ENCODE results near the gene DGKI. TPM values are rescaled to one million over a fixed set of nuclear protein-coding genes. Genes with fewer than 3 reads are reported as not detected.

The DGKI gene
- total and polyA plus RNA-seq, 2 experiments from 2014 or later, result 0.16 to 1.0 TPM

DNA sequence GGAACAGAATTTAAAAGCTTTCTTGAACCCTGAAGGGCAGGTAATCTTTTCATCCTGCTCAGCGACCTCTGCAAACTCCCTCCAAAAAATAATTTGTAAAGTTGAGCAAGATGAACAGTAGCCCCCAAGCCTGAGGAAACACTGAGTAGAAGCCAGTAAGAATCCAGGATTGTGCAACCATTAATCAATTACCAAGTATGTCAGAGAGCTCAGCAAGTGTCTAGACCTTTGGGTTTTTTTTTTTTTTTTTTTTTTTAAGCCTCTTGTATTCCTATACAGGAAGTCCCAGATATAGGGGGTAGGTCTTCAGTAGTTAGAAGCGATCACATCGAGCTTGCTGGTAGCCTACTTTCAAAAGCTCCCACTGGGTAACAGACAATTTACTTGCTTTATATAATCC, 155.2 kb downstream of the DGKI start:
- Mint-ChIP-seq H3K9me3 (no peaks in the 10 kb centered on the region), H3K4me3 (no peak overlapping the region), H3K27me3 (ENCODE audit: insufficient read depth, low read depth, poor library complexity) (no peaks in the 10 kb centered on the region), H3K4me1 (no peaks in the 10 kb centered on the region; the same call in 2 of the 3 replicates), H3K27ac (no peak overlapping the region), H3K36me3 (ENCODE audit: low read depth) (no peaks in the 10 kb centered on the region)
- H3K36me3 ChIP-seq (ENCODE audit: insufficient read depth), result no peaks in the 10 kb centered on the region
- no peaks in the 10 kb centered on the region for H4K20me1 ChIP-seq (replicated peaks; ENCODE audit: insufficient read depth)
- ATAC-seq (no peak), DNase-seq (ENCODE audit: low spot score) (no peak)
- H3K4me1 ChIP-seq (ENCODE audit: insufficient read depth), result no peaks in the 10 kb centered on the region
- no peak overlapping the region for H3K4me2 ChIP-seq
- H3K27ac ChIP-seq (ENCODE audit: low read depth), result no peak overlapping the region
- no peak overlapping the region for H2AFZ ChIP-seq
- H3K4me3 ChIP-seq, result no peak overlapping the region
- H3K27me3 ChIP-seq (ENCODE audit: insufficient read depth), result no peaks in the 10 kb centered on the region
- TF ChIP-seq ZNF331 (CRISPR knock-in tag; IDR thresholded peaks at IDR 0.05; ENCODE audit: low read depth) (no peak), POLR2AphosphoS5 (IDR thresholded peaks at IDR 0.05; ENCODE audit: low read depth) (no peak), CREB1 (CRISPR knock-in tag; IDR thresholded peaks at IDR 0.05; ENCODE audit: low read depth) (no peak), REST (IDR thresholded peaks at IDR 0.05; ENCODE audit: unreplicated experiment) (no peak), NANOG (IDR thresholded peaks at IDR 0.05; ENCODE audit: borderline replicate concordance) (no peak), EZH2phosphoT487 (IDR thresholded peaks at IDR 0.05; ENCODE audit: unreplicated experiment) (no peak), EZH2 (IDR thresholded peaks at IDR 0.05; ENCODE audit: low read depth, unreplicated experiment) (no peak), STAT1 (IDR thresholded peaks at IDR 0.05; ENCODE audit: unreplicated experiment) (no peak), JUNB (IDR thresholded peaks at IDR 0.05; ENCODE audit: unreplicated experiment) (no peak), CTCF (conservative IDR thresholded peaks at IDR 0.05; ENCODE audit: low read depth in 2 of 2) (no peak), ZNF114 (CRISPR knock-in tag; IDR thresholded peaks at IDR 0.05) (no peak)
- TF ChIP-seq, protein P1, sequence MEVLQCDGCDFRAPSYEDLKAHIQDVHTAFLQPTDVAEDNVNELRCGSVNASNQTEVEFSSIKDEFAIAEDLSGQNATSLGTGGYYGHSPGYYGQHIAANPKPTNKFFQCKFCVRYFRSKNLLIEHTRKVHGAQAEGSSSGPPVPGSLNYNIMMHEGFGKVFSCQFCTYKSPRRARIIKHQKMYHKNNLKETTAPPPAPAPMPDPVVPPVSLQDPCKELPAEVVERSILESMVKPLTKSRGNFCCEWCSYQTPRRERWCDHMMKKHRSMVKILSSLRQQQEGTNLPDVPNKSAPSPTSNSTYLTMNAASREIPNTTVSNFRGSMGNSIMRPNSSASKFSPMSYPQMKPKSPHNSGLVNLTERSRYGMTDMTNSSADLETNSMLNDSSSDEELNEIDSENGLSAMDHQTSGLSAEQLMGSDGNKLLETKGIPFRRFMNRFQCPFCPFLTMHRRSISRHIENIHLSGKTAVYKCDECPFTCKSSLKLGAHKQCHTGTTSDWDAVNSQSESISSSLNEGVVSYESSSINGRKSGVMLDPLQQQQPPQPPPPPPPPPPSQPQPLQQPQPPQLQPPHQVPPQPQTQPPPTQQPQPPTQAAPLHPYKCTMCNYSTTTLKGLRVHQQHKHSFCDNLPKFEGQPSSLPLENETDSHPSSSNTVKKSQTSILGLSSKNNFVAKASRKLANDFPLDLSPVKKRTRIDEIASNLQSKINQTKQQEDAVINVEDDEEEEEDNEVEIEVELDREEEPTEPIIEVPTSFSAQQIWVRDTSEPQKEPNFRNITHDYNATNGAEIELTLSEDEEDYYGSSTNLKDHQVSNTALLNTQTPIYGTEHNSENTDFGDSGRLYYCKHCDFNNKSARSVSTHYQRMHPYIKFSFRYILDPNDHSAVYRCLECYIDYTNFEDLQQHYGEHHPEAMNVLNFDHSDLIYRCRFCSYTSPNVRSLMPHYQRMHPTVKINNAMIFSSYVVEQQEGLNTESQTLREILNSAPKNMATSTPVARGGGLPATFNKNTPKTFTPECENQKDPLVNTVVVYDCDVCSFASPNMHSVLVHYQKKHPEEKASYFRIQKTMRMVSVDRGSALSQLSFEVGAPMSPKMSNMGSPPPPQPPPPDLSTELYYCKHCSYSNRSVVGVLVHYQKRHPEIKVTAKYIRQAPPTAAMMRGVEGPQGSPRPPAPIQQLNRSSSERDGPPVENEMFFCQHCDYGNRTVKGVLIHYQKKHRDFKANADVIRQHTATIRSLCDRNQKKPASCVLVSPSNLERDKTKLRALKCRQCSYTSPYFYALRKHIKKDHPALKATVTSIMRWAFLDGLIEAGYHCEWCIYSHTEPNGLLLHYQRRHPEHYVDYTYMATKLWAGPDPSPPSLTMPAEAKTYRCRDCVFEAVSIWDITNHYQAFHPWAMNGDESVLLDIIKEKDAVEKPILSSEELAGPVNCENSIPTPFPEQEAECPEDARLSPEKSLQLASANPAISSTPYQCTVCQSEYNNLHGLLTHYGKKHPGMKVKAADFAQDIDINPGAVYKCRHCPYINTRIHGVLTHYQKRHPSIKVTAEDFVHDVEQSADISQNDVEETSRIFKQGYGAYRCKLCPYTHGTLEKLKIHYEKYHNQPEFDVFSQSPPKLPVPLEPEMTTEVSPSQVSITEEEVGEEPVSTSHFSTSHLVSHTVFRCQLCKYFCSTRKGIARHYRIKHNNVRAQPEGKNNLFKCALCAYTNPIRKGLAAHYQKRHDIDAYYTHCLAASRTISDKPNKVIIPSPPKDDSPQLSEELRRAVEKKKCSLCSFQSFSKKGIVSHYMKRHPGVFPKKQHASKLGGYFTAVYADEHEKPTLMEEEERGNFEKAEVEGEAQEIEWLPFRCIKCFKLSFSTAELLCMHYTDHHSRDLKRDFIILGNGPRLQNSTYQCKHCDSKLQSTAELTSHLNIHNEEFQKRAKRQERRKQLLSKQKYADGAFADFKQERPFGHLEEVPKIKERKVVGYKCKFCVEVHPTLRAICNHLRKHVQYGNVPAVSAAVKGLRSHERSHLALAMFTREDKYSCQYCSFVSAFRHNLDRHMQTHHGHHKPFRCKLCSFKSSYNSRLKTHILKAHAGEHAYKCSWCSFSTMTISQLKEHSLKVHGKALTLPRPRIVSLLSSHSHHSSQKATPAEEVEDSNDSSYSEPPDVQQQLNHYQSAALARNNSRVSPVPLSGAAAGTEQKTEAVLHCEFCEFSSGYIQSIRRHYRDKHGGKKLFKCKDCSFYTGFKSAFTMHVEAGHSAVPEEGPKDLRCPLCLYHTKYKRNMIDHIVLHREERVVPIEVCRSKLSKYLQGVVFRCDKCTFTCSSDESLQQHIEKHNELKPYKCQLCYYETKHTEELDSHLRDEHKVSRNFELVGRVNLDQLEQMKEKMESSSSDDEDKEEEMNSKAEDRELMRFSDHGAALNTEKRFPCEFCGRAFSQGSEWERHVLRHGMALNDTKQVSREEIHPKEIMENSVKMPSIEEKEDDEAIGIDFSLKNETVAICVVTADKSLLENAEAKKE (CRISPR knock-in tag; IDR thresholded peaks at IDR 0.05), result no peak
- TF ChIP-seq, protein P2, sequence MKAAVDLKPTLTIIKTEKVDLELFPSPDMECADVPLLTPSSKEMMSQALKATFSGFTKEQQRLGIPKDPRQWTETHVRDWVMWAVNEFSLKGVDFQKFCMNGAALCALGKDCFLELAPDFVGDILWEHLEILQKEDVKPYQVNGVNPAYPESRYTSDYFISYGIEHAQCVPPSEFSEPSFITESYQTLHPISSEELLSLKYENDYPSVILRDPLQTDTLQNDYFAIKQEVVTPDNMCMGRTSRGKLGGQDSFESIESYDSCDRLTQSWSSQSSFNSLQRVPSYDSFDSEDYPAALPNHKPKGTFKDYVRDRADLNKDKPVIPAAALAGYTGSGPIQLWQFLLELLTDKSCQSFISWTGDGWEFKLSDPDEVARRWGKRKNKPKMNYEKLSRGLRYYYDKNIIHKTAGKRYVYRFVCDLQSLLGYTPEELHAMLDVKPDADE (IDR thresholded peaks at IDR 0.05), result no peak
- no peaks in the 10 kb centered on the region for H3F3A ChIP-seq (replicated peaks; ENCODE audit: low read depth)
- H3K79me2 ChIP-seq (replicated peaks; ENCODE audit: insufficient read depth), result no peaks in the 10 kb centered on the region
- H3K9me2 ChIP-seq (ENCODE audit: insufficient read depth), result peaks cover 7% of the 10 kb centered on the region; the same call in 1 of the 2 replicates

Measured in GM23338 (cell line).